Tibial artery (tissue), 4 donors: ENCODE data around the gene LRRC34.

ENCODE experiments used
- DNase-seq, 2 donors: peaks; one replicate each; pipeline ENCODE4 v3.0.0-alpha.2; 2019
- H3K27ac ChIP-seq, 2 donors: fragments of 200-600 bp; sonication (generic) in 1 of 2; 1 replicate in 1 of 2; 2 replicates in 1 of 2; pipeline ENCODE4 v1.5.1; 2018 to 2019; ENCODE audit warnings: mild to moderate bottlenecking in 1 of 2
- H3K27me3 ChIP-seq, 2 donors: fragments of 200-600 bp; sonication (generic) in 1 of 2; one replicate each; pipeline versions ENCODE4 v1.5.1 to v1.6.0; 2016 to 2019
- H3K36me3 ChIP-seq, 3 donors: fragments of 200-600 bp; sonication (generic) in 2 of 3; one replicate each; pipeline ENCODE4 v1.5.1; 2016 to 2019; ENCODE audit warnings: mild to moderate bottlenecking in 2 of 3
- H3K4me1 ChIP-seq, 4 donors: fragments of 200-600 bp; sonication (generic) in 2 of 4; 1 replicate in 3 of 4; 2 replicates in 1 of 4; pipeline ENCODE4 v1.5.1; 2016 to 2019
- H3K4me3 ChIP-seq, 2 donors: fragments of 200-600 bp; sonication (generic) in 1 of 2; 1 replicate in 1 of 2; 2 replicates in 1 of 2; pipeline ENCODE4 v1.5.1; 2018 to 2019; ENCODE audit warnings: mild to moderate bottlenecking in 2 of 2
- H3K9me3 ChIP-seq, 3 donors: fragments of 200-600 bp; sonication (generic) in 1 of 3; one replicate each; pipeline ENCODE4 v1.5.1; 2016 to 2019
- intact Hi-C: fragments of 100-400 bp; cut with DNase I; formaldehyde crosslinking; loops from one replicate; pipeline ENCODE4 v1.15.0; 2023; ENCODE audit warnings: low total_unique reads
- TF ChIP-seq, protein P1 (sequence below), 2 experiments: fragments of 200-600 bp in 1 of 2; fragments of 450-650 bp in 1 of 2; IDR thresholded peaks; one replicate each; pipeline ENCODE4 v1.5.1; 2017 to 2019; ENCODE audit warnings: antibody characterized with exemption in 2 of 2, mild to moderate bottlenecking in 1 of 2, moderate library complexity in 1 of 2

The LRRC34 gene

DNA sequence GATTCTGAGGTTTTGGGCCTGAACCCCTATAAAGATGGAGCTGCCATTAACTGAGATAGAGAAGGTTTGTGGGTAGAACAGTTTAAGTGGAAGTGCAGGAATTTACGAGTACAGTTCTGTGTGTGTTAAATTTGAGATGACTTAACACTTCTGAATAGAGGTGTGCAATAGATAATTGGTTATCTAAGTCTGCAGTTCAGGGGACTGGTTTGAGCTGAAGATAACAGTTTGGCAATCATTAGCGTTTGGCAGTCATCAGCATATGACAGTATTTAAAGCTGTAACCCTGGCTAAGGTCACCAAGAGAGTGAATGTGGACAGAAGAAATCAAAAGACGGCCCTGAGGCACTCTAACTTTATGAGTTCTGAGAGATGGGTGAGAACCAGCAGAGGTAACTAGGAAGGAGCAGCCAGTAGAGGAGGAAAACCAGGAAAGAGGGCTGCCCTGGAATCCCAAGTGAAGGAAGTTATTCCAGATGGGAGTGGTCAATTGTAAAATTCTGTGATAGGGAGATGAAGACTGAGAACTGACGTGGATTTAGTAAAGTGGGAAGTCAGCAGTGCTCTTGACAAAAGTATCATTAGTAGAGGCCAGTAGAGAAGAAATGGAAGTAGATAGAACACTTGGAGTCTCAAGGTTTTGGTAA is 31.4 kb downstream of the LRRC34 start:
- TF ChIP-seq, protein P1, sequence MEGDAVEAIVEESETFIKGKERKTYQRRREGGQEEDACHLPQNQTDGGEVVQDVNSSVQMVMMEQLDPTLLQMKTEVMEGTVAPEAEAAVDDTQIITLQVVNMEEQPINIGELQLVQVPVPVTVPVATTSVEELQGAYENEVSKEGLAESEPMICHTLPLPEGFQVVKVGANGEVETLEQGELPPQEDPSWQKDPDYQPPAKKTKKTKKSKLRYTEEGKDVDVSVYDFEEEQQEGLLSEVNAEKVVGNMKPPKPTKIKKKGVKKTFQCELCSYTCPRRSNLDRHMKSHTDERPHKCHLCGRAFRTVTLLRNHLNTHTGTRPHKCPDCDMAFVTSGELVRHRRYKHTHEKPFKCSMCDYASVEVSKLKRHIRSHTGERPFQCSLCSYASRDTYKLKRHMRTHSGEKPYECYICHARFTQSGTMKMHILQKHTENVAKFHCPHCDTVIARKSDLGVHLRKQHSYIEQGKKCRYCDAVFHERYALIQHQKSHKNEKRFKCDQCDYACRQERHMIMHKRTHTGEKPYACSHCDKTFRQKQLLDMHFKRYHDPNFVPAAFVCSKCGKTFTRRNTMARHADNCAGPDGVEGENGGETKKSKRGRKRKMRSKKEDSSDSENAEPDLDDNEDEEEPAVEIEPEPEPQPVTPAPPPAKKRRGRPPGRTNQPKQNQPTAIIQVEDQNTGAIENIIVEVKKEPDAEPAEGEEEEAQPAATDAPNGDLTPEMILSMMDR (IDR thresholded peaks at IDR 0.05), result no peak
- no peak overlapping the region for H3K27ac ChIP-seq
- H3K9me3 ChIP-seq, result no peaks in the 10 kb centered on the region
- no peak for DNase-seq
- H3K27me3 ChIP-seq, result no peaks in the 10 kb centered on the region
- H3K4me1 ChIP-seq, result peaks cover 0 to 11% (median 5%) of the 10 kb centered on the region in 4 donors
- intact Hi-C loops, result no loop called here
- peaks cover 85 to 92% (median 88%) of the 10 kb centered on the region in 3 donors for H3K36me3 ChIP-seq
- H3K4me3 ChIP-seq, result no peak overlapping the region

DNA sequence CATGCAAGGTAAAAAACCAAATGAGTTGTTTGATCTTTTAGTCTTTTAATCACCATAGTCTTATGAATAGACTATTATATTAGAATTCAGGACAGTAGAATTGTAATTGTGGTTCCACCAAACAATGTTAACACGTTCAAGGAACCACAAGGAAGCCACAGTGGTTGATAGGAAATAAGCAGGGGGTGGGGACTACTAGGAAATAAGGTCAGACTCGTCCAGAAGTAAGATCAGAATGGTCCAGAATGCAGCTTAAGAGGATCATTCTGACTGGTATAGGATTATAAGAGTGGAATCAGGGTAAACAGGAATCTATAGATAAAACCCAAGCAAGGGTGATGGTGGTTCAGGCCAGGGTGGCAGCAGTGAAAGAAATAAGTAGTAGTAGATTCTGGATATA is 32.0 kb downstream of the LRRC34 start:
- H3K4me3 ChIP-seq, result no peak overlapping the region
- H3K27me3 ChIP-seq, result no peaks in the 10 kb centered on the region
- H3K36me3 ChIP-seq, result peaks cover 79 to 87% (median 82%) of the 10 kb centered on the region in 3 donors
- peaks cover 0 to 15% (median 6%) of the 10 kb centered on the region in 4 donors for H3K4me1 ChIP-seq
- no peak overlapping the region for H3K27ac ChIP-seq
- H3K9me3 ChIP-seq, result no peaks in the 10 kb centered on the region
- TF ChIP-seq, protein P1 (IDR thresholded peaks at IDR 0.05), result no peak
- intact Hi-C loops, result no loop called here
- DNase-seq, result no peak

DNA sequence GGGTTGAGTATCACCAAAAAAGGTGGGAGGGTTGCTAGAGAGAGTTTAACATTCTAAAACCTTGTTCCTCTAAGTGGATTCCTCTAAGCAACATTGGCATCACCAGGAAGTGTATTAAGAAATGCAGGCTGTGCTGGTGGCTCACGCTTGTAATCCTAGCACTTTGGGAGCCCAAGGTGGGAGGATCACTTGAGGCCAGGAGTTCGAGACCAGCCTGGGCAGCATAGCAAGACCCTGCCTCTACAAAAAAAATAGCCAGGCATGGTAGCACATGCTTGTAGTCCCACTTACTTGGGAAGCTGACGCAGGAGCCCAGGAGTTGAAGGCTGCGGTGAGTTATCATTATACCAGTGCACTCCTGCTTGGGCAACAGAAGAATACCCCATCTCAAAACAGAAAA is 34.9 kb downstream of the LRRC34 start:
- intact Hi-C loops, result no loop called here
- H3K4me1 ChIP-seq, result peaks cover 0 to 36% (median 24%) of the 10 kb centered on the region in 4 donors
- H3K4me3 ChIP-seq, result no peak overlapping the region
- H3K27me3 ChIP-seq, result no peaks in the 10 kb centered on the region
- DNase-seq, result no peak
- no peak overlapping the region for H3K27ac ChIP-seq
- TF ChIP-seq, protein P1 (IDR thresholded peaks at IDR 0.05), result no peak
- H3K36me3 ChIP-seq, result peaks cover 64 to 70% (median 68%) of the 10 kb centered on the region in 3 donors
- no peaks in the 10 kb centered on the region for H3K9me3 ChIP-seq

DNA sequence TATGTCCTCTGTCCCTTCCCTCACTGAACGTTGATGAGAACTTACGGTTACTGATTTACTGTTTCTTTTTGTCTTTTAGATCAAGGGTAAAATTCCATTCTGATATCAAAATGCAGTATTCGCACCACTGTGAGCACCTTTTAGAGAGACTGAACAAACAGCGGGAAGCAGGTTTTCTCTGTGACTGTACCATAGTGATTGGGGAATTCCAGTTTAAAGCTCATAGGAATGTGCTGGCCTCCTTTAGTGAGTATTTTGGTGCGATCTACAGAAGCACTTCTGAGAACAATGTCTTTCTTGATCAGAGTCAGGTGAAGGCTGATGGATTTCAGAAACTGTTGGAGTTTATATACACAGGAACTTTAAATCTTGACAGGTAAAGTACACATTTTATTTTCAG is 38.5 kb downstream of the LRRC34 start:
- DNase-seq, result no peak
- intact Hi-C loops, result no loop called here
- H3K4me3 ChIP-seq, result peak overlapping the region; percentile 61 to 90
- no peaks in the 10 kb centered on the region for H3K9me3 ChIP-seq
- TF ChIP-seq, protein P1 (IDR thresholded peaks at IDR 0.05), result no peak
- no peaks in the 10 kb centered on the region for H3K27me3 ChIP-seq
- peaks cover 30 to 33% (median 31%) of the 10 kb centered on the region in 3 donors for H3K36me3 ChIP-seq
- peaks cover 0 to 29% (median 21%) of the 10 kb centered on the region in 4 donors for H3K4me1 ChIP-seq
- H3K27ac ChIP-seq, result peak overlapping the region; percentile 93 to 96

DNA sequence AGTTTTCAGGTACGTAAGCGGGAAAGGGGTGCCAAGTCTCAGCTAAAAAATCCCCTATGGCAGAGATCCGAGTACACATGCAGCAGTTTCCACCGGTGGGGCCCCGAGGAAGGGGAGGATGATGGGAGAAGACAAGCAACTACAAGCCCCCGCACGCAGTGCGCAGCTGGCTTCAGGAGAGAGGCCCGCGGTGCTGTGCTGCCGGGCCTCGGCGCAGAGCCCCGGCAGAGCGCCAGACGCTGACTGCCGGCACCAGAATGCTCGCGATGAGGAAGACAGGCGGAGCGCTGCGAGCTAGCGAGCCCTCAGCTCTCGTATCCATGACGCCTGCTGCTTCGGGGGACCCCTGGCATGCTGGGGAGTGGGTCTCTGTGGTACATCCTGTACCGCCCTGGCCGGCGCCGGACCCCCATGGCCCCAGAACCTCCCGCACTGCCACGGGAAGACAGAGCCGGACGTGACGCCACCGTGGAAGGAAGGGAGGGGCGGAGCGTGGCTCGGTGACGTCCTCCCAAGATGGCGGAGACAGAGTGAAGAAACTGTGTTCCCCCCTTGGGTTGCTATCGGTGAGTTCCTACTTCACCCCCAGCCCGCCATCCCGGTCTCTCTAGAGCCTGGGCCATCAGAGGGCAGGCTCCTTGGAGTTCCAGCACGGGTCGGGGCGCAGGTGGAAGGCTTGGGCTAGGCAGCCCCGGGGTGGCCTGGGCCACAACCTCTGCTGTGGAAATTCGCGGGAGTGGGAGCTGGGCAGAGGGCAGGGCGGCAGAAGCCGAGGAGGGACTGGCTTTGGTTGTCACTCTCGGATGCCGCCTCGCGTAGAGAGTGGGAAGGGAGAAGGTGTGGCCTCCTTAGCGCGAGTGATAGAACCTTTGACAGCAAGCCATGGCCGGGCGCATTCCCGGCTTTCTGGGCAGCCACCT is 39.5 kb downstream of the LRRC34 start, which contains the start of gene MYNN:
Gene MYNN (plus strand): TSS at position 500 of the 920 bp plus-strand sequence. CDS start 900 bp downstream, outside the sequence.
- Histone ChIP-seq H3K9me3 (no peaks in the 10 kb centered on the region), H3K27ac (peak within 1 kb of the TSS; percentile 93 to 96), H3K4me3 (peak within 1 kb of the TSS; percentile 61 to 90), H3K4me1 (peaks cover 0 to 24% (median 20%) of the 10 kb centered on the region in 4 donors), H3K27me3 (no peaks in the 10 kb centered on the region), H3K36me3 (peaks cover 21 to 26% (median 24%) of the 10 kb centered on the region in 3 donors)
- intact Hi-C loops, result no loop called here
- peak; percentile 92 to 95 for DNase-seq
- TF ChIP-seq, protein P1 (IDR thresholded peaks at IDR 0.05), result no peak
